Stimulated activated CD8-positive, alpha-beta memory T cell treated with anti-CD3 and anti-CD28 coated beads, Interleukin-7, amount 100 ng/mL, for 24 hours (primary cell): Measurements from ENCODE around the gene EFNA2.

Experiments
- DNase-seq: peaks from one replicate; pipeline ENCODE4 v3.0.0-alpha.2; 2020; ENCODE audit warnings: low read depth

The EFNA2 gene

DNA sequence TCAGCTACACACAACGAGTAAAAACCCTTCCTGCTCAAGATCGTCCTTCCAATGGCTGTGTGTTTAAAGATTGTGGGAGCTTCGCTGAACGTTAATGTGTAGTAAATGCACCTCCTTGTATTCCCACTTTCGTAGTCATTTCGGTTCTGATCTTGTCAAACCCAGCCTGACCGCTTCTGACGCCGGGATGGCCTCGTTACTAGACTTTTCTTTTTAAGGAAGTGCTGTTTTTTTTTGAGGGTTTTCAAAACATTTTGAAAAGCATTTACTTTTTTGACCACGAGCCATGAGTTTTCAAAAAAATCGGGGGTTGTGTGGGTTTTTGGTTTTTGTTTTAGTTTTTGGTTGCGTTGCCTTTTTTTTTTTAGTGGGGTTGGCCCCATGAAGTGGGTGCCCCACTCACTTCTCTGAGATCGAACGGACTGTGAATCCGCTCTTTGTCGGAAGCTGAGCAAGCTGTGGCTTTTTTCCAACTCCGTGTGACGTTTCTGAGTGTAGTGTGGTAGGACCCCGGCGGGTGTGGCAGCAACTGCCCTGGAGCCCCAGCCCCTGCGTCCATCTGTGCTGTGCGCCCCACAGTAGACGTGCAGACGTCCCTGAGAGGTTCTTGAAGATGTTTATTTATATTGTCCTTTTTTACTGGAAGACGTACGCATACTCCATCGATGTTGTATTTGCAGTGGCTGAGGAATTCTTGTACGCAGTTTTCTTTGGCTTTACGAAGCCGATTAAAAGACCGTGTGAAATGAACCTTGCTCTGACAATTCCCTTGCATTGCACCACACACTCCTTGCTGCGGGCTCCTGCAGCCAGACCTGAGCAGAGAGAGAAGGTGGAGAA, 13.0 kb upstream of the EFNA2 start:
- no peak for DNase-seq

DNA sequence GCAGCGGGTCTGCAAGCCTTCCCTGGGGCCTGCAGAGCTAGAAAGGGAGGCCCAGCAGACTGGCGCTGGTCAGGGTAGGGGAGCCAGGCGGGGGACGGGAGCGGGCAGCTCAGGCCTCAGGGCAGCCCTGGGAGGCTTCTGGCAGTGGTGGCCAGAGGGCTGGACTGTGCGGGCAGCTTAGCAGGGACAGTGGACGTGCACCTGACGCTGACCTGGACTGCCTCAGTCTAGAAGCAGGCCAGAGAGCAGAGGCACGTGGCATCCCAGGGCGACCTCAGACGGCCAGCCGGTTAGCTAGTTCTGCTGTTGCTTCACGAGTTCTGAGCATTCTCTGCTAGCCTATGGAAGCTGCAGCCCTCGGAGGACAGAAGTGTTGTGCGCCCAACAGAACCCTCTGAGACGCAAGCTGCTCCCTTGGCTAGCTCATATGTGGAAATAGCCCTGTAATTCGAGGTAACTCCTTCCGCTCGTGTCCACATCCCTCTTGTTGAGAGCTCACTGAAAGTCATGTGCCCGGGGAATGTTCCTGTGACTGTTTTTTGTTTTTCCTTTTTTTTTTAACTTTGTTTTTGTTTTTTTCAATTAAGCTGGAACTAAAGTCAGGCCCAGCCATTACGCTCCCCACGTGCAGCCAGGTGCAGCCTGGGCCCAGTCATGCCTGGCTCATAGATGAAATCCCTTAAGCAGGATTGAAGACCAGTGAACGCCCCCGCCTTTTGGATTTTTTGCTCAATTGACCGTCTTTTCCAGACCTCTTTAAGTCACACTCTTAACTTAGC, 12.2 kb upstream of the EFNA2 start:
- DNase-seq, result no peak

DNA sequence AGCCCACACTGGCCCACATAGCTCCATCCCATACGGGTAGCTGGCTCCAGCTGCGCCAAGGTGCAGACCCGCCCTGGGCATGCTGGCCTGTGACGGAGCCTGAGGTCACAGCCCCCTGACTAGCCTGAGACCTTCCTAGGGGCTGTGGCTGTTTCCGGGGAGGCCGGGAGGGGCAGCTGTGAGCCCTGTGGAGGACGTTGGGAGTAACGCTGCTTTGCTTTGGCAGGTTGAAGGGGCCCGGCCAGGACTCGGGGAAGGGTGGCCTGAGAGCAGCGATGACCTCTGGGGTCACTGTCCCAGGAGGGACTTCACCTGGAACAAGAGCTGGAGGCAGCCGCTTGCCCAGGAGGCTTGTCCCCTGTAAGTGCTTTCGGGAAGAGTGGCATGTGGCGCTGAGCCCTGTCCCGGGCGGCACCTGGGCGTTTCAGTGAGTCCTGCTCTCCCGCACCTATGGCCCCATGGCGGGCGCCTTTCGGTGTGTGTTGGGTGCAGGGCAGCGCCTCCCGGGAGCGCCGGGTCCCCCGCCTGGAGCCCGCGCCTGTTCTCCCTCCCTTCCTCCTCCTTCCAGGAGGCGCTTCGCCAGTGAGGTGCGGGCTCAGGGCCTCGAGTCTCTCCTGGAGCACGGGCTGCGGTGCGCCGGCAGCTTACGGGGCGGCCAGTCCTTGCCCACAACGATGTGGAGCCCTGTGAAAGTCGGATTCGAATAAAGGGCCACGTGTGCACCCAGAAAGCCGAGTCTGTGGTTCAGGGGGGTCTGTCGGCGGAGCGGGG, 11.4 kb upstream of the EFNA2 start:
- DNase-seq, result no peak

DNA sequence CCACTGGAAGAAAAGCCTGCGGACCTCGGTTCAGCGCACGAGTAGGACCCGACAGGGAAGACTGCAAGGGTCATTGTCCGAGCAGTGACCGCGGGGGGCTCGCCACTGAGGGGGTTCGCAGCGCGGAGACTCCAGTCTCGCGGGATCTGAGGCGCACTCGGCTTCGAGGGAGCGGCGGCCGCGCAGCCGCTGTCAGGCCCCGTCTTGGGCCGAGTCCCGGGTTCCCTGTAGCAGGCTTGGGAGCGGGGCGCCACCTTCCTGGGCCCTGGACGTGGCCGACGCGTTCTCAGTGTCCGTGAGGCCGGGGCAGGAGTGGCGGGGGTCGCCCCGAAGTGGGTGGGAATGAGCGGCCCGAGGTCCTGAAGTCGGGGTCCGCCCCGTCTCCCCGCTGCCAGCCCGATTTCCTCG, 10.8 kb upstream of the EFNA2 start:
- DNase-seq, result no peak

DNA sequence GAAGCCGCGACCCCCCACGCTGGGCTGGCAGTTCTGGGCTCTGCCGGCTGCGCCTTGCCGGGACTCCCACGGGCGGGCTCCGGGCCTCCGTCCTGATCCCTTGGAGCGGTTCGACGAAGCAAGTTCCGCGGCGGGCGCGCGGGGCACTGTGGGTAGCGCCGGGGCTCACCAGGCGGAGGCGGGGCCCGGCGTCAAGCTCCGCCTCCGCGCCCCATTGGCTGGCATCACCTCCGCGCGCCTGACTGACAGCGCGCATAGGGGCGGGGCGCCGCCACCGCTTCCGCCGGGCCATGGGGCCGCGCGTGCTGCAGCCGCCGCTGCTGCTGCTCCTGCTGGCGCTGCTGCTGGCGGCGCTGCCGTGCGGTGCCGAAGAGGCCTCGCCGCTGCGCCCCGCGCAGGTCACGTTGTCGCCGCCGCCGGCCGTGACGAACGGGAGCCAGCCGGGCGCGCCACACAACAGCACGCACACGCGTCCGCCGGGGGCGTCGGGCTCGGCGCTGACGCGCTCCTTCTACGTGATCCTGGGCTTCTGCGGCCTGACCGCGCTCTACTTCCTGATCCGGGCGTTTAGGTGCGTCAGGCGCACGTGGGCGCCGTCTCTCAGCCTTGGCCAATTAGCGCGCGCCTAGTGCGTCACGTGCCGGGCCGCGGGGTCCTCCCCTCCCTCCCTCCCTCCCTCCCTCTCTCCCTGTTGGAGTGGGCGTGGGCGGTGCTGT, 10.3 kb upstream of the EFNA2 start, which contains the start of gene FAM174C:
FAM174C (plus strand) TSS at position 271 of the 716 bp plus-strand sequence; CDS start at position 291, 20 bp downstream.
- peak; percentile 92 for DNase-seq

DNA sequence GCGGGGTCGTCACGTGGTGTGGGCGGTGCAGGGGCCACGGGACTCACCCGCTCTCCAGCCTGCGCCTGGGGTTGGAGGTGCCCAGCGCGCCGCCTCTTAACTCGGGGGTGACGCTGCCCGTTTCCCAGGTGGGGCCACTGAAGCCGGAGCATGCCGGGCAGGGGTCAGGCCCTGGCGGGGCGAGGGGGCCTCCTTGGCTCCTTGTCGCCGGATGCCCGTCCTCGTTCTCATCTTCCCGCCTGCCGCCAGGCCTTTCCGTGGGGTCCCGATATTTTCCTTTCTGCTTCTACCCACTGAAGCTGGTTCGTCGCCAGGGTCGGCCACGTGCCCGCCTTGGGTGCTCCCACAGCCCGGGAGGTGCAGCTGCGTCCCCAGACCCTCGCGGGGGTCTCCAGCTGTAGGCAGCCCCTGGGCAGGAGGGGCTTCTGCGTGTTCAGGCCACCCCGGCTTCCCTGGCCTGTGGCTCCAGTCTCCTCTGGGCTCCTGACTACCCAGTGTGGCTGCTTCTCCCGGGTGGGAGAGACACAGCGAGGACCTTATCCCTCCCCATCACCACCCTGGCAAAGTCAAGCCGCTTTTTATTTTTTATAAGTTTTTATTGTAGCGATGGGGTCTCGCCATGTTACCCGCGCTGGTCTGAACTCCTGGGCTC, 9.6 kb upstream of the EFNA2 start:
- DNase-seq, result no peak

DNA sequence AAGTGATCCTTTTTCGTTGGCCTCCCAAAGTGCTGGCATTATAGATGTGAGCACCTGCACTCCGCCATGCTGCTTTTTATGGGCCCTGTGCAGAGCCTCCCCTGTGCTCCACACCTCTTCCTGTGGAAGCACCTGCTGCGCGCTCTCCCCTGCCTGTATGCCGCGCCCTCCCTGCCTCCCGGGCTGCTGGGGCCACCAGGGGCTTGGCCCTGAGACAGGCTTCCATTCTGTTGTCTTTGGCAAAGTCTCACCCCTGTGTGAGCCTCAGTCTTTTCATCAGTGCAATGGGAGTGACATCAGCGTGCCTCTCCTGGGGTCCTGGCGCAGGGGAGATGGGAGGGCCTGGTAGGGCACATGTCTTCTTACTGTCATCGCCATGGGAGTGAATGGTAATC, 9.0 kb upstream of the EFNA2 start:
- no peak for DNase-seq

DNA sequence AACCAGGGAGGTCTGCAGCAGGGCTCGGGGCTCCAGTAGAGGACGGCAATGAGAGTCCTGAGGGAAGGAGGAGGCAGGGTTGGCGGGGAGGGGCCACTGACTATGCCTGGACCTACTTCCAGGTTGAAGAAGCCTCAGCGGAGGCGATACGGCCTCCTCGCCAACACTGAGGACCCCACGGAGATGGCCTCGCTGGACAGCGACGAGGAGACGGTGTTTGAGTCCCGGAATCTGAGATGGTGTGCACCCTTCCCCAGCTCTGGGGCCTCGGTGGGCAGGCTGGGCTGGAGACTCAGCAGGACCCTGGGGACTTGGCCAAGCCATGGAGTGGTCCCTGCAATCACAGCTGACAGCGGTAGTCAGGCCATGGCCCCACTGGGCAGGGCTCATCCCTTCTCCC, 8.6 kb upstream of the EFNA2 start:
- no peak for DNase-seq

DNA sequence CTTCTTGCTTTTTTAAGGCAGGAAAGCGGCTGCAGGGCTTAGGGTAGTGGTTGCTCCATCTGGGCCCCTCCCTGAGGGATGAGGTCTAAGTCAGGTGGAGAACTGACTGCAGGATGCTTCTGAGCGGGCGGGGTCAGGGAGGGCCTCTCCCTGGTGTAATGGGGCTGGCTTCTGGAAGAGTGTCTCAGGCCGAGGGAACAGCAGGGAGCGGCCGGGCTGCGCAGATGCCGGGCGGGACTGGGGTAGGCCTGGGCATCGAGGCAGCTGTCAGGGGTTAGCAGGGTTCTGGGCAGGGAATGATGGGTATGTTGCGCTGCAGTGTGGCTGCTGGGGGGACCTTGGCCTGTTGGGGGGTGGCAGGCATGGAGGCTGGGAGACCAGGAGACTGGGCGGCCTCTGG, 7.6 kb upstream of the EFNA2 start:
- DNase-seq, result no peak

DNA sequence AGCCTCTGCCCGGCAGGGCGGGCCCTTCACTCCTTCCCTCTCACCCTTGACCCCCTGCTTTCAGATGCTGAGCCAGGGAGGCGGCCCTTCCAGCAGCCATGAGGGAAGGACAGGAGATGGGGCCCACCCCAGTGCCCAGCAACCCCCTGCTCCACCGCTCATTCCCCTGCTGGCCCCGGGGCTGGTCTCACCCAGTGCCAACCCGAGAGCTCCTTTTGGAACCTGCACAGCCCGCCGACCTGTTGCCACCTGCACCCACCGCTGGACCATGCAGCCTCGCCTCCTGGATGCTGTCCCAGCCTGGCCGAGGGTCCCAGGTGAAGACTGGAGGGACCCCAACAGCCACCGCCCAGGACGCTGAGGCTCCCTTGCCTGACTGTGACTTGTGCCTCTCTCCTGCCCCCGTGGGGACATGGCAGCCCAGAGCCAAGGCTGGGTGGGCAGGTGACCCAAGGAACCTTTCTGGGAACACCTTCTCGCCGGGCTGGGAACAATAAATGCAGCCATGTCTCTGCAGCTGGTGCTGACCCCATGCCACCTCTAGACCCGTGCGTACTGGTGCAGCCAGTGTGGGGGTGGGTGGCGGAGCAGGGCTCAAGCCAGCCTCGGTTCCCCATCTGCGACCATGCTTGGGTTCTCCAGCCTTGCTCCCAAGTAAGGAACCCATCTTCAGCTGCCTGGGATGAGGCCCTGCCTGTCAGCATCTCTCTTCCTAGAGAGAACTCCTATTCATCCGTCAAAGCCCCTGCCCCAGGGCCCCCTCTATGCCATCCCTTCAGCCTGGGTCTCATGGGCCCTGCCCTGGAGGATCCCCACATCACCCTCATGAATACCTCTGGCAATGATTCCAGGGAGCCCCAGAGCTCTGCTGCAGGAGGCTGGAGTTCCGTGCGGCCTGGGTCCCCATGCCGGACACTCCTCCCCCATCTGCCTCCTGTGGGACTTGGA, 6.7 kb upstream of the EFNA2 start:
- DNase-seq, result no peak

DNA sequence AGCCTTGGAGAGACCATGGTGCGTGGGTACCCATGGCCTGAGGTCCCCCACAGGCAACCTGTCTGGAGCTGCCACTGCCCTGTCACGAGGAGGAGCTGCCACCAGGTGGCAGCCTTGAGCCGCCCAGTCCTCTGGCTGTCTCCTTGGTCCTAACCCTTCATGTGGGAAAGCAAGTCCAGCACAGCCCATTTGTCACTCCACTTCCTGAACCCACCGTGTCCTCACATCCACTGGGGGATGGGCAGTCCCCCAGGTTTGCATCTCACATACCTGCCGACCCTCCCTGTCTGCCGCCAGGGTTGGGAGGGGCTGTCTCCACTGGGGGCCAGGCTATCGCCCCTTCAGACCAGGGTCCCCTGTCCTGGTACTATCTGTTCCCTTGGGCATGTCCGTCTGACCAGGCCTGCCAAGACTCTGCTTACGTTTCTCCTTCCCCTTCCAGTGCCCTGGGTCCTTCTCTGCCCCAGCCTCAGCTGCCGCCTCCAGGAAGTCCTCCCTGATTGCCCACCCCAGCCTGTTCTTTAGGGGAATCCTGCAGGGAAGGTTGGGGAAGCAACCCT, 5.8 kb upstream of the EFNA2 start:
- DNase-seq, result no peak

DNA sequence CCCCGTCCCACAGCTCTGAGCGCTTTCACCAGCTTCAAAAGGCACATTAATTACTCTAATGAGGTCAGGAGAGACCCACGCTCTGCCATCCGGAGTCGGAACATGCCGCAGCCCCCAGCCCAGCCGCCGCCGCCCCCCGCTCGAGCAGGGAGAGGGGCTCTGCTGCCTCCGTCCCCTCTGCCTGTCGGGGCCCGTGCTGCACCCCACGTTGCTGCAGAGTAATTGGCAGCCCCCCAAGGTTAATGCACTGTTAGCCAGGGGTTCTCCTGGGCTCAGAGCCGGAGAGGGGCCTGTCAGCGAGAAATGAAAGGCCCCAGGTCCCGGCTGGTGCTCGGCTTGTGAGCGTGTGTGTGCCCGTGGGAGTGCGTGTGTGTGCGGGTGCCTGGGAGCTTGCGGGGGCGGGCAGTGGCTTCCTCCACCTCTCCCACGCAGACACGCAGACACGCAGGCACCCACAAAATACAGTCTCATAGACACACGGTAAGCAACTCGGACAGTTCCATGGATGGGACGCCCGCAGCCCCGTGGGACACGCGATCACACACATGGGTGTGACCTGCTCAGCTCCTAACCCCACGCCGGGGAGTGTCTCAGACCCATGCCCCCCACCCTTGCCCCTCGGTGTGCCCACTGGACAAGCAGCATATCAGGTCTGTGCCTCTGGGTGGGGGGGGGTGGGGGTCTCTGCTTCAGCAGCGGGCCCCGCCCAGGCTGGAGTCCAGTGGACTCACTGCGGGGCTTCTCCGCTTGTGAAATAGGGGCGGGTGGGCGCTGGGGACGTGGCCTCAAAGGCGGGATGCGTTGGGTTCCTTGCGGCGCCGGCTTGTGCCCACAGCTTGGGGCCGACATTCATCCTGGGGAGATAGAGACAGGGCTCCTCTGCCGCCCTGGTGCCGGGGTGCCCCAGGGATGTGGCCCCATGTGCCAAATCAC, 4.8 kb upstream of the EFNA2 start:
- DNase-seq, result no peak

DNA sequence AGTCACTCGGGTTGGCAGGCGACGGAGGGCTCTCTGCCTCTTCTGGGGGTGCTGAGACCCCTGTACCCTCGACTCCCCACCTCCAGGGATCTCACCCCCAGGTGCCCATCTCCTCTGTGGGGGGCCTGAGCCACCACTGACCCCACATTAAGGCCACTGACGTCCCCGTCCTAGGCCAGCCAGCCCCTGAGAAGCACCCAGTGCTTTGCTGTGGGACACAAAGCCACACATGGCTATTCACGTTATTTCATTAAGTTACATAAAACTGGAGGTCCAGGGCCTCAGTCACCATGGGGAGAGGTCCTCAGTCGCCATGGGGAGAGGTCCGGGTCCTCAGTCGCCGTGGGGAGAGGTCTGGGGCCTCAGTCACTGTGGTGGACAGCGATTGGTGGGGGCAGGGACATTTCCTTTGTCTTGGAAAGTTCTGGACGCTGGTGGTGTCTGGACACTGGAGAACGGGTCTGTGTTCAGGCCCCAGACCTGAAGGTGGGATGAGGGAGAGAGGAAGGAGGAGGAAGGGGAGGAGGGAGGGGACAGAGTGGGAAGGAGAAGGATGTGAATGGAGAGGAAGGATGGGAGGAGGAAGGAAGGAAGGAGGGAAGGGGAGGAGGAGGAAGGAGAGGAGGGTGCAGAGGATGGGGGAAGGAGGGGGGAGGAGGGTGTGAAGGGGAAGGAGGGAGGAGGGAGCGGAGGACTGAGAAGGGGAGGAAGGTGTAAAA, 3.9 kb upstream of the EFNA2 start:
- DNase-seq, result no peak

DNA sequence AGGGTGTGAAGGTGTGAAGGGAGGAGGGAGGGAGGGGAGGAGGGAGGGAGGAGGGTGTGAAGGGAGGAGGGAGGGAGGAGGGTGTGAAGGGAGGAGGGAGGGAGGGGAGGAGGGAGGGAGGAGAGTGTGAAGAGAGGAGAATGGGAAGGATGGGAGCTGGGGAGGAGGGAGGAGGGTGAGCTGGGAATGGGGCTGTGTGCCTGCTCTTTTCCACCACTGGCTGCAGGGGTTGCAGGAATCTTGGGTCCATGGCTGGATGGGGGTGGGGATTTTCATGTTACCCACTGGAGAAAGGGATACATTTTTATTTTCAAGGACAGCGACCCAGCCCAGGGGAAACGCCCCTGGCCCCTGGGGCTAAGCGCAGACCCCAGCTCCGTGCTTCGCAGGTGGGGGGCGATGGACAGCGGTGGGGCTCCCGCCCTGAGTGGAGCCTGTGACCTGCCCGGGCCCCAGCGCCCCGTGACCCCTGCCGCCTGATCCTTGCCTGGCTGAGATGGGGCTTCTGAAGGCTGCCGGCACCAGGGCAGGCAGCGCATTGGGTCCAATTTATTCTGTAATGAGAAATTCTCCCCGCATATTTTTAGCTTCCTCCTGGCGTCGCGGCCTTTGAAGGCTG, 3.0 kb upstream of the EFNA2 start:
- DNase-seq, result no peak

DNA sequence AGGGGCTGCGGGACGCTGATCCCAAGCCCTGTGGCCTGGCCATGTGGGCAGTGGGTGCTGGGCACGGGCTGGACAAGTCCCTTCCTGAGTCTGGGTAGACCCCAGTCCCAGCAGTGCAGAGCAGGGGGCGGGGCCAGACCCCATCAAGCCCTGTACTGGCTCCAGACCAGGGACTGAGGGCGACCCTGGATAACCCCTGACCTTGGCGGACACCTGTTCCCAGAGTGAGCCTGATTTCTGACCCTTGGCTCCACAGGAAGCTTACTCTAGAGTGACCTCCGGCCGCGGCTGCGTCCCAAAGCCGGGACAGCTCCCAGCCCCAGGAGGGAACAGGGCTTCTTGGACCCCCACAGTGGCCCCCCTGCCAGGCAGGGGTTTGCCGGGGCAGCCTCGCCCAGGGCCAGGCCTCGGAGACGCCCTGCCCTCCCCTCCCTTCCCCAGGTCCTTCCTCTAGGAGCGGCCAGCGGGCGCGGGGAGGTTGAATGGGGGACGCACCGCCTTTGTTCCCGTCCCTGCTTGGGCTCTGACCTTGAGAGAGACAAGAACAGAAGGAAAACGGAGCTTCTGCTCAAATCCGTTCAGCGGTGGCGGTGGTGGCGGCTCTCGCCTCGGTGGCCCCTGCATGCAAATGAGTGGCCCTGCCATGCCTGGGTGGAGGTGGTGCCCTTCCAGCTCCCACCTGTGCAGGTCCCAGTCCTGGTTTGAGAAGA, 2.3 kb upstream of the EFNA2 start:
- DNase-seq, result no peak

DNA sequence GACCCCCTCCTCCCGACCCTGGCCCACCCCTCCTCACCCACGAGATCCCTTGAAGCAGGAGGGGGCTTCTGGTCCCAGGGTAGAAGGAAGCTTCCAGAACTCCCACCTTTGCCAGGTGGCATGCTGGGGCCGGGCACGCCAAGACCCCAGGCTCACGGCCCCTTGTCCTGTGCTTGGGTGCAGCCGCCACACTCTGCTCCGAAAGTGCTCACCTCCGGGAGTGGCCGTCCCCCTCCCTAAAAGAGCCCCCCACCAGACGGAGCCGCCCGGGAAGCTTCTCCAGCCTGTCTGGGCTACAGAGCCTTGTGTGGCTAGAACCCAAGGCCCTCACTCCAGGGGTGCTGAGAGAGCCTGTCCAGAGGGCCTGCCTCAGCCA, 1.8 kb upstream of the EFNA2 start:
- DNase-seq, result no peak
